Measurements from ENCODE around the gene RAPSN. TPM values are rescaled to one million over a fixed set of nuclear protein-coding genes. Genes with fewer than 3 reads are reported as not detected.
A peak's percentile ranks its signal among the peaks of the same experiment; 100 is the strongest.

RAPSN gene
- total RNA-seq, 2 experiments from 2014 or later: 0.45 to 1.2 TPM

- ChIA-PET POLR2A (interaction anchor here (1.0 to 1.4 kb wide), 2 partner anchors 16 to 34 kb away, joined by 4 to 5 read pairs; partner anchors contain the start of genes PSMC3 and SLC39A13), CTCF (interaction anchor here (0.8 to 3.3 kb wide), 5 partner anchors 14 to 21 kb away, joined by 3 to 22 read pairs (median 5); no protein-coding TSS in a partner anchor)
- no peak for ATAC-seq
- Mint-ChIP-seq H3K27ac (no peak overlapping the region), H3K4me3 (no peak overlapping the region), H3K9me3 (ENCODE audit: insufficient read depth) (no peaks in the 10 kb centered on the region), H3K27me3 (ENCODE audit: low read depth) (no peaks in the 10 kb centered on the region), H3K4me1 (ENCODE audit: low read depth) (peaks cover 50% of the 10 kb centered on the region), H3K36me3 (ENCODE audit: low read depth) (no peaks in the 10 kb centered on the region)
- DNase-seq: no peak
These were observed 56.3 kb downstream of the RAPSN start for GRCh38 chr11:47392546-47393162.

- POLR2A ChIA-PET: interaction anchor here (1.4 kb wide), 1 partner anchor 17 kb away, joined by 5 read pairs; the partner anchor contains the start of gene SLC39A13
These were observed 57.1 kb downstream of the RAPSN start for GRCh38 chr11:47391711-47392432.

DNA sequence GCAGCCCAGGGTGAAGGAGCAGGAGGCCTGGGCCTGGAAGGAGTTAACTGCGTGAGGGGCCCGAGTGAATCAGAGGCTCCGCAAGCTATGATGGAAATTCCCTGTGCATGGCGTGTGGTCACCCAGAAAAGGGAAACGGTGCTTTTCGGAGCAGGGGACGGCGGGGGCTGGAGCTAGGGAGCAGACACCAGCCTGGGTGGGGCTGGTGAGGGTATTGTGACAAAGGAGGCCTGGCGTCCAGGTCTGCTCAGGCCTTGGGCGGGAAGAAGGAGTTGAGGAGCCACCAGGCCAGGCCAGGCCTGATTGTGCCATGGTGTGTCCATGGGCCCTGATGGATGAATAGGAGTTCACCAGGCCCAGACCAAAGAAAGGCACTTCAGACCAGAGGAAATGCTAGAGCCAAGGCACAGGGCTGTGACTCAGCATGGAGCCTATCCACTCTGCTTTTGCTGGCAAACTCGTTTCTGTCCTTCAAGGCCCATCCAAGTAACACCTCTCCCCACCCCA lies 57.8 kb downstream of the RAPSN start:
- no peak for DNase-seq
- H3K27ac Mint-ChIP-seq: peak overlapping the region; percentile 37
- H3K9me3 Mint-ChIP-seq (ENCODE audit: insufficient read depth): no peaks in the 10 kb centered on the region
- CTCF ChIA-PET: interaction anchor here (1.6 to 7.2 kb wide), 2 partner anchors 11 to 18 kb away, joined by 3 to 57 read pairs; no protein-coding TSS in a partner anchor
- no peak overlapping the region for H3K4me3 Mint-ChIP-seq
- peaks cover 50% of the 10 kb centered on the region for H3K4me1 Mint-ChIP-seq (ENCODE audit: low read depth)
- ATAC-seq: no peak
- POLR2A ChIA-PET: interaction anchor here (0.6 to 1.0 kb wide), 2 partner anchors 18 to 377 kb away, joined by 3 read pairs; no protein-coding TSS in a partner anchor
- H3K36me3 Mint-ChIP-seq (ENCODE audit: low read depth): no peaks in the 10 kb centered on the region
- no peaks in the 10 kb centered on the region for H3K27me3 Mint-ChIP-seq (ENCODE audit: low read depth)

More at GRCh38 chr11:47391711-47392432, 57.1 kb downstream of the RAPSN start:
- CTCF ChIA-PET: interaction anchor here (0.8 to 7.2 kb wide), 6 partner anchors 11 to 20 kb away, joined by 3 to 57 read pairs (median 5); no protein-coding TSS in a partner anchor
- Mint-ChIP-seq H3K4me3 (no peak overlapping the region), H3K9me3 (ENCODE audit: insufficient read depth) (no peaks in the 10 kb centered on the region), H3K36me3 (ENCODE audit: low read depth) (no peaks in the 10 kb centered on the region), H3K27ac (peak overlapping the region; percentile 37), H3K4me1 (ENCODE audit: low read depth) (peaks cover 50% of the 10 kb centered on the region), H3K27me3 (ENCODE audit: low read depth) (no peaks in the 10 kb centered on the region)
- ATAC-seq: no peak
- no peak for DNase-seq

GRCh38 chr11:47390422-47390760 lies 58.5 kb downstream of the RAPSN start:
- H3K4me1 Mint-ChIP-seq (ENCODE audit: low read depth): peaks cover 46% of the 10 kb centered on the region
- H3K27me3 Mint-ChIP-seq (ENCODE audit: low read depth): no peaks in the 10 kb centered on the region
- H3K36me3 Mint-ChIP-seq (ENCODE audit: low read depth): no peaks in the 10 kb centered on the region
- ATAC-seq (no peak), DNase-seq (no peak)
- no peak overlapping the region for H3K27ac Mint-ChIP-seq
- H3K9me3 Mint-ChIP-seq (ENCODE audit: insufficient read depth): no peaks in the 10 kb centered on the region
- CTCF ChIA-PET: interaction anchor here (1.6 to 7.2 kb wide), 3 partner anchors 12 to 17 kb away, joined by 3 to 57 read pairs (median 5); no protein-coding TSS in a partner anchor
- POLR2A ChIA-PET: interaction anchor here (1.0 to 1.4 kb wide), 2 partner anchors 9 to 378 kb away, joined by 3 to 5 read pairs; no protein-coding TSS in a partner anchor
- H3K4me3 Mint-ChIP-seq: no peak overlapping the region

- H3K27ac Mint-ChIP-seq: peak overlapping the region; percentile 61
- ATAC-seq (peak; percentile 31), DNase-seq (no peak)
- H3K4me1 Mint-ChIP-seq (ENCODE audit: low read depth): peaks cover 40% of the 10 kb centered on the region
- no peaks in the 10 kb centered on the region for H3K36me3 Mint-ChIP-seq (ENCODE audit: low read depth)
- peak overlapping the region; percentile 34 for H3K4me3 Mint-ChIP-seq
- no peaks in the 10 kb centered on the region for H3K9me3 Mint-ChIP-seq (ENCODE audit: insufficient read depth)
- POLR2A ChIA-PET: interaction anchor here (1.0 to 1.4 kb wide), 2 partner anchors 10 to 378 kb away, joined by 3 to 5 read pairs; no protein-coding TSS in a partner anchor
- CTCF ChIA-PET: interaction anchor here (1.2 to 7.2 kb wide), 4 partner anchors 13 to 22 kb away, joined by 3 to 57 read pairs (median 4); no protein-coding TSS in a partner anchor
- H3K27me3 Mint-ChIP-seq (ENCODE audit: low read depth): no peaks in the 10 kb centered on the region
These were observed 59.1 kb downstream of the RAPSN start for GRCh38 chr11:47389577-47390421.

DNA sequence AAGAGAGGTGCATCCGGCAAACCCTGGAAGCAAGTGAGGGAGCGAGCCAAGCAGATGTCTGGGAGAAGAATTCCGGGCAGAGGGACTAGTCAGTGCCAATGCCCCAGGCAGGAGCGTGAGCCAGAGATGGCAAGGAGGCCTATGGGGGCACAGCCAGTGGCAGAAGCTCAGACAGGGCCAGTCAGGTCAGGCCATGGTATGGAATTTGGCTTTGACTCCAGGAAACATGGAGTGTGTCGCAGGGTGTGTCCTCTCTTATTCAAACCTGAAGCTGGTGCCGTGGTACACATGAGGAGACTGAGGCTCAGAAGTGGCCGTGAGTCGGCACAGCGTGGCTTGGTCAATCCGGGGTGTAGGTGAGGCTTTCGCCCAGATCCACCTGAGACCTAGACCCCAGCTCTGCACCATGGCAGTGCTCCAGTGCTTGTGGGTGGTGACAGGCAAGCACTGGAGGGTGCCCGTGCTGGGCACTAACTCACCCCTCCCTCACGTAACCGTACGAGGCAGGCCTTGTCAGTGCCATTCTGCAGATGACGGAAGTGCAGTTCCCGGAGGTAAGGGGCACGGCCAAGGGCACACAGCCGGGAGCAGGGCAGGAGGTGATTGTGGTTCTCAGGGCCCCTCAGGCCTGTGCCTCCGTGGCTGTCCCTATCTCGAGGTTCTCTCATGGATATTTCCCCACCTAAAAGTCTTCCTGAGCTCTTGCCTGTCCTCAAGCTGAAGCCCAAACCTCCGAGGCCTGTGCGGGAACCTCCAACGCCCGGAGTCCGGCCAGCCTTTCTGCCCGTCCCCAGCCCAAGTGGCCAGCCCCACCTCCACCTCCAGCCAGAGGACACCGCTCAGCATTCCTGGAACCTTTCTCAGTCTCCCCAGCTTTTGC lies 60.0 kb downstream of the RAPSN start:
- POLR2A ChIA-PET: interaction anchor here (0.6 to 1.4 kb wide), 2 partner anchors 10 to 132 kb away, joined by 3 to 5 read pairs; no protein-coding TSS in a partner anchor
- H3K27ac Mint-ChIP-seq: peak overlapping the region; percentile 61
- H3K9me3 Mint-ChIP-seq (ENCODE audit: insufficient read depth): no peaks in the 10 kb centered on the region

GRCh38 chr11:47387944-47388696 lies 60.8 kb downstream of the RAPSN start:
- Mint-ChIP-seq H3K27me3 (ENCODE audit: low read depth) (no peaks in the 10 kb centered on the region), H3K4me1 (ENCODE audit: low read depth) (peaks cover 24% of the 10 kb centered on the region), H3K27ac (no peak overlapping the region), H3K4me3 (no peak overlapping the region), H3K36me3 (ENCODE audit: low read depth) (no peaks in the 10 kb centered on the region), H3K9me3 (ENCODE audit: insufficient read depth) (no peaks in the 10 kb centered on the region)
- ChIA-PET CTCF (interaction anchor here (0.6 to 7.2 kb wide), 3 partner anchors 9 to 24 kb away, joined by 3 to 57 read pairs (median 7); no protein-coding TSS in a partner anchor), POLR2A (interaction anchor here (0.6 kb wide), 1 partner anchor 131 kb away, joined by 3 read pairs; no protein-coding TSS in a partner anchor)
- no peak for DNase-seq
- no peak for ATAC-seq

More for the DNA sequence above, 60.0 kb downstream of the RAPSN start:
- CTCF ChIA-PET: interaction anchor here (1.2 to 7.2 kb wide), 4 partner anchors 15 to 23 kb away, joined by 4 to 57 read pairs (median 6); no protein-coding TSS in a partner anchor
- Mint-ChIP-seq H3K4me3 (no peak overlapping the region), H3K4me1 (ENCODE audit: low read depth) (peaks cover 31% of the 10 kb centered on the region), H3K27me3 (ENCODE audit: low read depth) (no peaks in the 10 kb centered on the region), H3K36me3 (ENCODE audit: low read depth) (no peaks in the 10 kb centered on the region)
- no peak for DNase-seq
- no peak for ATAC-seq

Small RNA genes within 50 kb of the gene (microRNA-seq; reads per million reads assigned to microRNA genes)
- not detected for gene MIR4487

Other genes starting within 250 kb of the RAPSN start
- 100 to 1,000 TPM; 164 to 171 TPM for gene DDB2, start 234.2 kb downstream of the RAPSN start, total RNA-seq
- 10 to 100 TPM; 26.7 to 27.5 TPM for gene ACP2, start 200.3 kb downstream of the RAPSN start, total RNA-seq
- gene NR1H3, start 191.1 kb downstream of the RAPSN start, total RNA-seq: 10 to 100 TPM; 11.7 to 12.6 TPM
- gene MADD, start 179.0 kb downstream of the RAPSN start, total RNA-seq: 10 to 100 TPM; 96.3 to 98.4 TPM
- not detected for gene MYBPC3, start 96.4 kb downstream of the RAPSN start, total RNA-seq
- gene SPI1, start 70.6 kb downstream of the RAPSN start, total RNA-seq: not detected
- 10 to 100 TPM; 19.2 to 20.0 TPM for gene SLC39A13, start 40.5 kb downstream of the RAPSN start, total RNA-seq
- gene PSMC3, start 22.7 kb downstream of the RAPSN start, total RNA-seq: 100 to 1,000 TPM; 179 TPM
- 100 to 1,000 TPM; 104 to 111 TPM for gene CELF1, start 104.0 kb upstream of the RAPSN start, total RNA-seq
- gene PTPMT1, start 116.5 kb upstream of the RAPSN start, total RNA-seq: 10 to 100 TPM; 44.5 to 44.7 TPM
- gene KBTBD4, start 129.8 kb upstream of the RAPSN start, total RNA-seq: 10 to 100 TPM; 17.7 to 20.7 TPM
- gene NDUFS3, start 129.9 kb upstream of the RAPSN start, total RNA-seq: 100 to 1,000 TPM; 114 to 121 TPM
- gene FAM180B, start 137.5 kb upstream of the RAPSN start, total RNA-seq: not detected
- gene C1QTNF4, start 145.3 kb upstream of the RAPSN start, total RNA-seq: not detected
- gene MTCH2, start 193.4 kb upstream of the RAPSN start, total RNA-seq: 100 to 1,000 TPM; 110 to 115 TPM